SU-DHL-6 (cell line): ENCODE measurements around the gene TPST1.
"Not testable (repeated sequence)": the region's sequence is repeated elsewhere in the genome, so short reads cannot be mapped to it uniquely, and the experiment has no call there.

Experiments used
- H2AFZ ChIP-seq: fragments of 200-600 bp; sonication (generic); 2 replicates; pipeline ENCODE4 v1.6.1; 2014; ENCODE audit warnings: low read depth, mild to moderate bottlenecking, moderate library complexity, mixed read lengths, antibody characterized with exemption, low read length; ENCODE audit not compliant: severe bottlenecking
- H3F3A ChIP-seq: fragments of 200-600 bp; shearing (Covaris generic); 2 replicates; pipeline ENCODE4 v1.6.0; 2016; ENCODE audit warnings: antibody characterized with exemption, mild to moderate bottlenecking; ENCODE audit not compliant: insufficient read depth
- H3K27ac ChIP-seq: fragments of 200-600 bp; sonication (generic); 2 replicates; pipeline ENCODE4 v1.5.1; 2016; ENCODE audit warnings: low read depth, mild to moderate bottlenecking, low read length, moderate library complexity, mixed read lengths
- H3K27me3 ChIP-seq: fragments of 200-600 bp; sonication (generic), shearing (Covaris generic); 2 replicates; pipeline ENCODE4 v1.6.0; 2014; ENCODE audit warnings: mild to moderate bottlenecking, low read length
- H3K36me3 ChIP-seq: fragments of 200-600 bp; sonication (generic); 2 replicates; pipeline ENCODE4 v1.6.1; 2014; ENCODE audit warnings: mild to moderate bottlenecking, low read length, mixed read lengths
- H3K4me2 ChIP-seq: fragments of 300-600, 200-600 bp; shearing (Covaris generic), sonication (generic); 2 replicates; pipeline ENCODE4 v1.6.0; 2014; ENCODE audit warnings: low read length, low read depth, mild to moderate bottlenecking; ENCODE audit not compliant: poor library complexity, severe bottlenecking
- H3K4me3 ChIP-seq: fragments of 200-600 bp; sonication (generic); 2 replicates; pipeline ENCODE4 v1.5.1; 2014; ENCODE audit warnings: antibody characterized with exemption, low read length, mild to moderate bottlenecking, mixed read lengths; ENCODE audit not compliant: insufficient read depth, poor library complexity, severe bottlenecking
- H3K79me2 ChIP-seq: fragments of 200-600 bp; sonication (generic); 2 replicates; pipeline ENCODE4 v1.6.1; 2014; ENCODE audit warnings: mild to moderate bottlenecking, low read length, moderate library complexity; ENCODE audit not compliant: insufficient read depth
- H3K9ac ChIP-seq: fragments of 200-600 bp; sonication (generic); 2 replicates; pipeline ENCODE4 v1.7.0; 2014; ENCODE audit warnings: mild to moderate bottlenecking, low read length
- H3K9me2 ChIP-seq: fragments of 200-600 bp; sonication (generic); replicated peaks from 2 replicates; pipeline ENCODE4 v1.6.1; 2014; ENCODE audit warnings: low read length; ENCODE audit not compliant: insufficient read depth
- H3K9me3 ChIP-seq: fragments of 200-600 bp; sonication (generic); 2 replicates; pipeline ENCODE4 v1.6.1; 2014; ENCODE audit warnings: low read length, mixed read lengths; ENCODE audit not compliant: insufficient read depth
- H4K20me1 ChIP-seq: fragments of 200-600 bp; sonication (generic); 2 replicates; pipeline ENCODE4 v1.6.1; 2014; ENCODE audit warnings: low read depth, mild to moderate bottlenecking, antibody characterized with exemption, low read length, moderate library complexity, mixed read lengths
- EZH2phosphoT487 ChIP-seq: fragments of 200-600 bp; sonication (generic), shearing (Covaris generic); conservative IDR thresholded peaks from 2 replicates; pipeline ENCODE4 v1.6.1; 2018; ENCODE audit warnings: mild to moderate bottlenecking, antibody characterized with exemption, low read length, moderate library complexity, mixed read lengths
- TF ChIP-seq, protein P1 (sequence below): fragments of 200-600 bp; sonication (generic); IDR thresholded peaks from one replicate; pipeline ENCODE4 v1.5.1; 2017; ENCODE audit warnings: antibody characterized with exemption, mild to moderate bottlenecking, low read length, moderate library complexity; ENCODE audit not compliant: insufficient read depth, poor library complexity, severe bottlenecking

The TPST1 gene

DNA sequence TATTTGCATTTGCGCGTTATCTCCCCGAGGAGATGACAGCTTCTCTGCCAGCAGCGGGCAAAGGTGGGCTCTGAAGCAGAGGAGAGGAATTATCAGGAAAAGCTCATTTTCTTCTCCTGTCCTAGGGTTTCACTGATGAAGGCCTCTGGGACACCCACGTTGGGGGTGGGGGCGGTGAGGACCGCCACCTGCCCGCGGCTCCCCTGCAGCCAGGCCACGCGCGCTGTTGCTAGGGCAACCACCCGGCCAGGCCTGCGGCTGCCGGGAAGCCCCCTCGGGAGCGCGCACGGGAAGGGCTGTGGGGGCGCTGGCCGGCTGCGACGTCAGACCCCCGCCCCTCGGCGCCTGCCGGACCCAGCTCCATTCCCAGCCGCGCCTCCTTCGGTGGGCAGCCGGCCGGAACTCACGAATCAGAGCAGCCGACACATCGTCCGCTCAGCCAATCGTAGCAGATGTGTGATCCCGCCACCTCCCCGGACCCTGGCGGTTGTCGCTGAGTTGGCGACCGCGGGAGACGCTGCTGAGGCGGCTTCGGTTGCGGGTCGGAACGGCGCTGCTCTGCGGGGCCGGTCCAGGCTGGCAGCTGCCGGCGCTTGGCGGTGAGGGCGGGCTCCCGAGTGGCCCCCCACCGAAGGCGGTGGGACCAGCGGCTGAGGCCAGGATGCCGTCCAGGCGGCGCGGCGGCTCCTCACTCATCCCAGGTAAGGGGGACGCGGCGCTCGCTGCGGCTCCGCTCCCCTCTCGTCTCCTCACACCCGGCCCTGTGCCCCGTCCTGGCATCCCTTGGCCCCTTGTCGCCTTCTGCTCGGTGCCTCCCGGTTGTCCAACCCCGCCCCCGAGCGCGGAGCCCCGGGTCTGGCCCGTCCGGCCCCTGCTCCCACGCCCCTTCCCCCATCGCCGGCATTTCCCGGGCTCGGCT lies at the start of gene TPST1:
TSS of gene TPST1 (plus strand) at position 513 of the 919 bp plus-strand sequence. CDS start 35,092 bp downstream, outside the sequence.
- Histone ChIP-seq H3K27me3 (no peaks in the 10 kb centered on the region), H3K79me2 (no peaks in the 10 kb centered on the region; the same call in 1 of the 2 replicates), H3K36me3 (no peaks in the 10 kb centered on the region), H3K27ac (no peak within 1 kb of the TSS), H2AFZ (peak within 1 kb of the TSS; percentile 95), H4K20me1 (no peaks in the 10 kb centered on the region), H3K9me2 (no peaks in the 10 kb centered on the region), H3K4me2 (peak within 1 kb of the TSS; percentile 77), H3F3A (no peaks in the 10 kb centered on the region; the same call in 1 of the 2 replicates), H3K4me3 (peak within 1 kb of the TSS; percentile 73), H3K9me3 (no peaks in the 10 kb centered on the region), H3K9ac (peak within 1 kb of the TSS; percentile 76)
- TF ChIP-seq, protein P1, sequence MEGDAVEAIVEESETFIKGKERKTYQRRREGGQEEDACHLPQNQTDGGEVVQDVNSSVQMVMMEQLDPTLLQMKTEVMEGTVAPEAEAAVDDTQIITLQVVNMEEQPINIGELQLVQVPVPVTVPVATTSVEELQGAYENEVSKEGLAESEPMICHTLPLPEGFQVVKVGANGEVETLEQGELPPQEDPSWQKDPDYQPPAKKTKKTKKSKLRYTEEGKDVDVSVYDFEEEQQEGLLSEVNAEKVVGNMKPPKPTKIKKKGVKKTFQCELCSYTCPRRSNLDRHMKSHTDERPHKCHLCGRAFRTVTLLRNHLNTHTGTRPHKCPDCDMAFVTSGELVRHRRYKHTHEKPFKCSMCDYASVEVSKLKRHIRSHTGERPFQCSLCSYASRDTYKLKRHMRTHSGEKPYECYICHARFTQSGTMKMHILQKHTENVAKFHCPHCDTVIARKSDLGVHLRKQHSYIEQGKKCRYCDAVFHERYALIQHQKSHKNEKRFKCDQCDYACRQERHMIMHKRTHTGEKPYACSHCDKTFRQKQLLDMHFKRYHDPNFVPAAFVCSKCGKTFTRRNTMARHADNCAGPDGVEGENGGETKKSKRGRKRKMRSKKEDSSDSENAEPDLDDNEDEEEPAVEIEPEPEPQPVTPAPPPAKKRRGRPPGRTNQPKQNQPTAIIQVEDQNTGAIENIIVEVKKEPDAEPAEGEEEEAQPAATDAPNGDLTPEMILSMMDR, result peak; percentile 27
- TF ChIP-seq EZH2phosphoT487, result 0 out of 2 replicates have a peak, but pooled peaks have one; percentile 91

DNA sequence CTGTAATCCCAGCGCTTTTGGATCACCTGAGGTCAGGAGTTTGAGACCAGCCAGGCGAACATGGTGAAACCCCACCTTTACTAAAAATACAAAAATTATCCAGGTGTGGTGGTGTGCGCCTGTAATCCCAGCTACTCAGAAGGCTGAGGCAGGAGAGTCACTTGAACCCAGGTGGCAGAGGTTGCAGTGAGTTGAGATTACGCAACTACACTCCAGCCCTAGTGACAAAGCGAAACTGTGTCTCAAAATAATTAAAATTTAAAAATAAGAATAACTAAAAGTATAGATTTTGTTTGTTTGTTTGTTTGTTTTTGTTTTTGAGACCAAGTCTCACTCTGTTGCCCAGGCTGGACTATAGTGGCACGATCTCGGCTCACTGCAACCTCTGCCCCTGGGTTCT lies 49.1 kb upstream of the TPST1 start:
- H3K9me3 ChIP-seq, H2AFZ ChIP-seq, H3F3A ChIP-seq, H3K27ac ChIP-seq, H3K79me2 ChIP-seq, H4K20me1 ChIP-seq, H3K27me3 ChIP-seq, H3K4me3 ChIP-seq, H3K4me2 ChIP-seq, H3K9me2 ChIP-seq, H3K9ac ChIP-seq: not testable (repeated sequence)
- peaks cover 37% of the 10 kb centered on the region for H3K36me3 ChIP-seq

DNA sequence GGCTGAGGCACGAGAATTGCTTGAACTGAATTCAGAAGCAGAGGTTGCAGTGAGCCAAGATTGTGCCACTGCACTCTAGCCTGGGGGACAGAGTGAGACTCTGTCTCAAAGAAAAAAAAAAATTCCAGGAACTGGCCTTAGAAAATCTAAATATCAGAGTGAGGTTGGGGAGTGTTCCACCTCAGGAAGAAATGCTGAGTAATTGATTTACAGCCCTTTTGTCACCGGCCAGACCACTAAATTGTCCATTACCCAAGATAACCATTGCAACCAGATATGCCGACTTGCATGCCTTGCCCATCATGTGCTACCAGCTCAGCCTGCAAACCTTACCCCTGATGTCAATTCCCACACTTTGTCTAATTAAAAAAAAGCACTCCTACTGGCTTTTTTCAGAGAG lies 48.1 kb upstream of the TPST1 start:
- TF ChIP-seq EZH2phosphoT487, result no peak
- TF ChIP-seq, protein P1, result no peak
- Histone ChIP-seq H3F3A (0 out of 2 replicates have a peak, but pooled peaks cover 4% of the 10 kb centered on the region), H3K4me3 (no peak overlapping the region), H3K79me2 (no peaks in the 10 kb centered on the region), H3K9me2 (no peaks in the 10 kb centered on the region), H4K20me1 (peaks cover under 1% of the 10 kb centered on the region; the same call in 1 of the 2 replicates), H3K4me2 (no peak overlapping the region), H3K36me3 (peaks cover 34% of the 10 kb centered on the region), H3K27me3 (no peaks in the 10 kb centered on the region), H3K27ac (no peak overlapping the region), H3K9ac (no peak overlapping the region), H2AFZ (no peak overlapping the region), H3K9me3 (no peaks in the 10 kb centered on the region)

DNA sequence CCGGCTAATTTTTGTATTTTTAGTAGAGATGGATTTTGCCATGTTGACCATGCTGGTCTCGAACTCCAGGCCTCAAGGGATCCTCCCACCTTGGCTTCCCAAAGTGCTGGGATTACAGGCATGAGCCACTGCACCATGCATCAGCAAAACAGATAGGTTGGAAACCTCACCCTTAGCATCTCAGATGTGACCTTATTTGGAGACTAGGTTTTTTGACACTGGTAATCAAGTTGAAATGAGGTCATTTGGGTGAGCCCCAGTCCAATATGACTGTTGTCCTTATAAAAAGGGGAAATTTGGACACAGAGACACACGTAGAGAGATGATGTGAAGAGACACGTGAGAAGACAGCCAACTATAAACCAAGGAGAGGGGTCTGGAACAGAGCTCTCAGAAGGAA lies 42.5 kb upstream of the TPST1 start:
- no peak overlapping the region for H3K4me2 ChIP-seq
- no peaks in the 10 kb centered on the region for H3K9me3 ChIP-seq
- H2AFZ ChIP-seq, result no peak overlapping the region
- no peak overlapping the region for H3K4me3 ChIP-seq
- no peaks in the 10 kb centered on the region for H4K20me1 ChIP-seq
- H3K9ac ChIP-seq, result no peak overlapping the region
- no peak overlapping the region for H3K27ac ChIP-seq
- no peak for TF ChIP-seq EZH2phosphoT487
- TF ChIP-seq, protein P1, result no peak
- H3K36me3 ChIP-seq, result 0 out of 2 replicates have a peak, but pooled peaks cover 6% of the 10 kb centered on the region
- no peaks in the 10 kb centered on the region for H3K27me3 ChIP-seq
- no peaks in the 10 kb centered on the region for H3K9me2 ChIP-seq
- no peaks in the 10 kb centered on the region for H3K79me2 ChIP-seq
- no peaks in the 10 kb centered on the region for H3F3A ChIP-seq
